ENCODE results near the gene SGSM1.

SGSM1 gene

GRCh38 chr22:24951942-24952836 lies 146.2 kb downstream of the SGSM1 start, which contains the start of gene KIAA1671:
KIAA1671 (plus strand) TSS chr22:24952716; CDS start chr22:25028000, 75,284 bp downstream.
- DNase-seq = peak; percentile 81 to 94 (median 88)

- DNase-seq = peak; percentile 11 to 52 (median 20)
Observed at GRCh38 chr22:24952837-24953383, 146.9 kb downstream of the SGSM1 start.

GRCh38 chr22:24953384-24954113 lies 147.5 kb downstream of the SGSM1 start:
- no peak for DNase-seq

GRCh38 chr22:24954114-24954463 lies 148.1 kb downstream of the SGSM1 start:
- no peak for DNase-seq

GRCh38 chr22:24954856-24955255 lies 148.8 kb downstream of the SGSM1 start:
- DNase-seq = no peak

GRCh38 chr22:24957043-24957442 lies 151.0 kb downstream of the SGSM1 start:
- no peak for DNase-seq

- DNase-seq = no peak
Observed at GRCh38 chr22:24961217-24961844, 155.3 kb downstream of the SGSM1 start.

- no peak for DNase-seq
Observed at GRCh38 chr22:24962094-24962493, 156.1 kb downstream of the SGSM1 start.

GRCh38 chr22:24962835-24963234 lies 156.8 kb downstream of the SGSM1 start:
- no peak for DNase-seq

- DNase-seq = no peak
Observed at GRCh38 chr22:24964441-24964840, 158.4 kb downstream of the SGSM1 start.

- no peak for DNase-seq
Observed at GRCh38 chr22:24965822-24966626, 160.0 kb downstream of the SGSM1 start.

GRCh38 chr22:24968066-24968561 lies 162.1 kb downstream of the SGSM1 start:
- no peak for DNase-seq

- no peak for DNase-seq
Observed at GRCh38 chr22:24969560-24970301, 163.7 kb downstream of the SGSM1 start.

GRCh38 chr22:24972369-24972768 lies 166.4 kb downstream of the SGSM1 start:
- no peak for DNase-seq

GRCh38 chr22:24973872-24974271 lies 167.9 kb downstream of the SGSM1 start:
- DNase-seq = no peak

GRCh38 chr22:24975125-24975640 lies 169.2 kb downstream of the SGSM1 start:
- no peak for DNase-seq

- DNase-seq = no peak
Observed at GRCh38 chr22:24975813-24976341, 169.9 kb downstream of the SGSM1 start.

GRCh38 chr22:24976442-24977218 lies 170.6 kb downstream of the SGSM1 start:
- DNase-seq = no peak

All from suppressor macrophage (primary cell).